GM18507 (cell line): Measurements from ENCODE around the gene SFRP2.

Experiments used
- DNase-seq: peaks from one replicate; pipeline ENCODE4 v3.0.0; 2011; ENCODE audit warnings: low read depth; ENCODE audit not compliant: insufficient read length; ENCODE audit errors: extremely low spot score
- FAIRE-seq: peaks from 2 replicates; lab custom pipeline; 2011; peaks lifted over from hg19 to GRCh38; lab: Jason Lieb, UNC

Gene SFRP2

GRCh38 chr4:153798901-153799693 is 10.2 kb upstream of the SFRP2 start:
- FAIRE-seq: no peak

DNA sequence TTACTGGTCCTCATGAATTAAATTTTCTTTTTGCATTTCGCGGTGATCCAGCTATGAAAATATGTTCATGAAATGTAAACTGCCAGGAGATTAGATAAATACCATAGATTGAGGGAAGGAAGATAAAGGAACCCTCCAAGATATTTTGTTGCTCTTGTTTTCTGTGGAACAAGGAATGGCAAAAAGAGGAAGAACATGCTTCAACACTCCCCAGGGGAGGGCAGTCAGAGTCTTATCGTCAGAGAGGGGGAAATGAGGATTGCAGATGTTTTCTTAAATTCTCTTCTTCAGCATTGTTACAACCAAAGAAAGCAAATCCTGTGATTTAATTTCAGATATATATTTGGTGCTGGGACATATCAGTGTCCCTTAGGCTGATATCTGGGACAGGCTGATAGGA is 9.5 kb upstream of the SFRP2 start:
- DNase-seq (no peak), FAIRE-seq (no peak)

More at GRCh38 chr4:153798901-153799693, 10.2 kb upstream of the SFRP2 start:
- no peak for DNase-seq

DNA sequence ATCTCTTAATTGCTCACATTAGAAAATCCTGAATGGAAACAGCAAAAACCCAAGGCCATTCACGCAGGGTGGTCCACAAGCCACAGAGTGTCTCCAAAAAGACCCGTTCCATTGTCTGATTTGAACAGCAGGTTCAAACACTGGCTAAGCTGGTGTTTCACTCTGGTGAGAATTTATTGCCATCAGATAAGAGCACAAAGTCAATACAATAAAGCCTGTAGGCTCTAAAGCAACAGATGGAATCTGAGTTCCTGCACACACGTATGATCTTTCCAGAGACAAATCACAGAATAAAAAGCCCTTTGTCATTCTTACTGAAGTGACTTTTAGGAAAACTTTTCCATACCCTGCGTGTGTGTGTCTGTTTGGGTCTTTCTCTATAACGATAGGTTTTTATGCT is 5.1 kb upstream of the SFRP2 start:
- DNase-seq (no peak), FAIRE-seq (no peak)

- DNase-seq (no peak), FAIRE-seq (no peak)
Measured at GRCh38 chr4:153792618-153793247, 3.9 kb upstream of the SFRP2 start.

DNA sequence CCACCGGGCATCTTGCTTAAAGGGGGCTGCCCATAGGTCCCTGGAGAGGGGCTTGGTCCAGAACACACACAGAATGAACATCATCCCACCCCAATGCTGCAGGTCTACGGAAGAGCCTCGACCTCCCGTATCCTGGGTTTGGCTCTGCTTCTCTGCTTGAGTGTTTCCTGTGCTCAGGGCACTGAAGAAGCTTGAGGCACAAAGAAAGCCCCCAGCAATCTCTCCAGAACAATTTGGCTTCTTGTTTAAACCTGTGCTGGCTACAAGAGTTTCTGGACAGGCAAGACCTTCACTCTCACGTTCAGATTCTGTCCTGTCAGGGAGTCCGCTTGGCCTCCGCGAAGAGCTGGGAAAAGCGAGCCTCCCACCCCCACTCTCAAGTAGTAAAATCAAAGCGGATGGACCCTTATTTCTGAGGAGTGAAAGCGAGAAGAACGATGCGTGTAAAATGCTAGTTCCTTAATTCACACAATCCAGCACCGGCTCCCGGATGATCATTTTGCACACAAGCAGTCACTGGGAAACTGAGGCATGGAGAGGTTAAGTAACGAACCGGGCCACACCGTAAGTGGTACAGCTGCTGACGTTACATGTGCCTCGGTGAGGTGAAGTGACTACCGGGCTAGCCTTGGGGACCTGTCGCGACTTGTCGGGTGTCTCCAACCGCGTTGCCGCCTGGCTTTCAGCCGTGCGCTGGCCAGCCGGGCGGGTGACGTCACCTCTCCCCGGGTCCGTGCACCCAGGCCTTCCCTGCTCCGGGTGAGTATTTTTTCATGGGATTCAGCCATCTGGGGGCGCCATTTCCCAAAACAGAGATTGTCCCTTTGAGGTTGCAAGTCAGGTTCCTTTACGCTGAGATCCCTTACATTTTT is 3.1 kb upstream of the SFRP2 start:
- FAIRE-seq (no peak), DNase-seq (no peak)

DNA sequence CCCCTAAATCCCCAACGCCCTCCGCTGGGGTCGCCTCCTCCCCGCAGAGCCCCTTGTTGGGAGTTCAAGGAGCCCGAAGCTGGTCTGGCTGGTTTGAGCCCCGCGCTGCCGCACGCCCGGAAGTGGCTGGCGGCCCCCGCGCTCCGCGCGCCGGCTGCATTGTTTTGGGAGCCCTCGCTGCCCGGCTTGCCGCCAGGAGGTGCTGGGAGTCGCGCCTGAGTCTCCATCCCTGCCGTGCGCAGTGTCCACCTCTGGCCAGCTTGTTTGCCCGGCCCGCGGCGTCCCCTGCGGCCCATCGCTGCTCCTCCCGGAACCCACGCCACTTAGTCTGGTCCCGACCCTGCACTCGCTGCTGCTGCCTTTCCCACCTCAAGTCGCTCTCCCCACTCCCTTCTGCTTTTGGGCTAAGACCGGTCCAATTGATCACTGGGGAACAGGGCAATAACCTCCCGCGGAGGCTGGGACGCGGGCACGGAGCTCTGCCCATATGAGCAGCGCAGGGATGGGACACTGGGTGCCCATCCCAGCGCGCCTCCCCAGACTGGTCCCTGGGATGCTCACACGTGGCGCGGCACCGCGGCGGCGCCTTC is 2.2 kb upstream of the SFRP2 start:
- DNase-seq: no peak
- no peak for FAIRE-seq

GRCh38 chr4:153790500-153790865 is 1.6 kb upstream of the SFRP2 start:
- FAIRE-seq (no peak), DNase-seq (no peak)

DNA sequence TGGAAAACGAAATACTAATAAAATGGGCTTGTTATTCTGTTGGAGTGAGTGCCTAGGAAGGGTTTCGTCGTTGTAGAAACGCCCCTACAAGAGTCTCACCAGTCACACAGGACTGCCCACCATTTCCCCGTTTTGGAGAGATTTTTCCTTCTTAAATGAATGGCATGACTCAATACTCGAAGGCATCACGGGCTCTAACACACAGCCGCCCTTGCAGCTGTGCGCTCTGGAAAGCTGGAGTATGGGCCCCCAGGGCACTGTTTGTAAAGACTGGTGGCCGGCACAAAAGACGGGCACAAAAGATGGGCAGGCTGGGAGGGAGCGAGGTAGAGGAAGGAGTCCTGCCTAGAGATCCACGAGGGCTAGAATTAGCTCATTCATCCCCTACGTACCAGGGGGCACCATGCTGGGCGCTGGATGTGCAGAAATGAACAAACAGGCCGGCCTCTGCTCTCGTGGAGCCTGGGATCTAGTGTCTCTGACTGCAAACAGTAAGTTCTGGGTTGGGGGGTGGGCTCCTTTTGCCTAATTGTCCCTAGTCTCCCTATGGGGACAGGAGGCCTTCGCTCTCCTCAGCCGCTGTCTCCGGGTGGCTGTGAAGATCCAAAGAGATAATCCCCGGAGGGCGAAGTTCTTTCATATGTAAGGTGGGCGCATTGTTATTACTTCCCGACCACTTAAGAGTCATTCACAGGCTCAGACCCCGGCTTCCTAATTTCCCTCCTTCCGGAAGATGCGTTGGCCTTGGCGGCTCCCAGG is 1.0 kb upstream of the SFRP2 start:
- DNase-seq (no peak), FAIRE-seq (no peak)

DNA sequence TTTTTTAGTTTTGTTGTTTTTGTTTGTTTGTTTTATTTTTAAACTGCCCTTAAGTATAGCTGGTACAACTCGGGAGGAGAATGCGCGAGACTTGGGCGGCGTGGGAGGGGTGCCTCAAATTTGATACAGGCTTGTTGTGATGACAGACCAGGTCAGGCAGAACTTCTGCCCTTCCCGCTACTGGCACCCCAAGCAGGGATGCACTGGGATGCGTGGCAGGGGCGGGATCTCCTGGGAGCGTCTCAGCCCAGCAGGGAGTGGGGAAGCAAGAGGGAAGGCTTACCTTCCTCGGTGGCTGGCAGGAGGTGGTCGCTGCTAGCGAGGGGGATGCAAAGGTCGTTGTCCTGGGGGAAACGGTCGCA is 851 bp downstream of the SFRP2 start:
- DNase-seq (no peak), FAIRE-seq (no peak)

DNA sequence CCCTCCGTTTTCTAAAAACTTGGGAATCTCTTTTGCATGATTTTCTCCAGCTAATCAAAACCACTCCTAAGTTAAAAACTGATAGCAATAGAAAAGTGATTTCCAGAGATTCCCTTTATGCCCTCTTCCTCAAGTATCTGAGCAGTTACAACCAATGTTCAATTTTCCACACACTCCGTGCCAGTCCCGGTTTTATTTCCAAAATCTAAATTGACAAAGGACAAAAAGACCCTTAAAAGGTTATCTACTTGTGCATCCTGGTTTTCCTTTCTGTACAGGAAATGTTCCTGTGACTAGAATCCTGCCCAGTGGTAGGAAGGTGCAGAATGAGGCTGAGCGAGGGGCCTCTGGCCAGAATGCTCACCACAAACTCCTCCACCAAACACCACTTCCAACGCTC is 1.3 kb downstream of the SFRP2 start:
- FAIRE-seq (no peak), DNase-seq (no peak)

GRCh38 chr4:153787061-153787560 is 1.8 kb downstream of the SFRP2 start:
- no peak for DNase-seq

DNA sequence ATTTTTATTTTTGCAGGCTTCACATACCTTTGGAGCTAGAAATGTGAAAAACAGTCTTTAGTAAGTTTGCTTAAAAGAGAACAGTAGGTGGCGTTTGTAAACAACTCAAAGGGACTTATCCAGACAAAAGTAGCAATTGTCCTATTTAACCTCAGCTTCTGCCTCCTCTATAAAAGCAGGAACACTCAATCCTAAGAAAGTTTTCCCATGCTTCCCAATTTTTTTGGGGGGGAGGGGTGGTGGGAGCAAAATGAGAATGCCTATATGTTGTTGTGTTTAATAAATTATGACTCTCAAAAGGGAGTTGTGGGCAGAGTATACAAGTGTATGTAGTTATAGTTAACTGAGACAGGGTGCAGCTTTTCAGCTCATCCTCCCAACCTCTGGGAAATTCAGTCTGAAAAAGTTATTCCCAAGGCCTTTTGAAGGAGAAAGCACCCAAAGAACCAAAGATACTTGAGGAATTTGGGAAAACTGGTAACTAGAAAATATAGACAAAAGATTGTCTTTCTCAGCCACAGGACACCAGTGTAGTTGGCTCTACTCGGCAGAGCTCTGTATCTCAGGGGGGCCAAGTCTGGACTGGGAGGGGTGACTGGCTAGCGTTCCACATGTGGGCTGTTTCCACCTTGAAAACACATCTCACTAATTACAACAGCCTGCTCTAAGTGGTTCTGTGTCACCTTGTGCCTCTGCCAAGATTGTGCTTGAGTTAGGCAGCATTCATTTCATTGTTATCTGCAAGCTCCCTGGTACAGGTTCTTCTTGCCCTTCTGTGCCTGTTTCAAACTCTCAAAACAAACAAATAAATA is 2.8 kb downstream of the SFRP2 start:
- FAIRE-seq (peak; percentile 26), DNase-seq (no peak)

More at GRCh38 chr4:153787061-153787560, 1.8 kb downstream of the SFRP2 start:
- FAIRE-seq: no peak

GRCh38 chr4:153784166-153784699 is 4.7 kb downstream of the SFRP2 start:
- FAIRE-seq (no peak), DNase-seq (no peak)

DNA sequence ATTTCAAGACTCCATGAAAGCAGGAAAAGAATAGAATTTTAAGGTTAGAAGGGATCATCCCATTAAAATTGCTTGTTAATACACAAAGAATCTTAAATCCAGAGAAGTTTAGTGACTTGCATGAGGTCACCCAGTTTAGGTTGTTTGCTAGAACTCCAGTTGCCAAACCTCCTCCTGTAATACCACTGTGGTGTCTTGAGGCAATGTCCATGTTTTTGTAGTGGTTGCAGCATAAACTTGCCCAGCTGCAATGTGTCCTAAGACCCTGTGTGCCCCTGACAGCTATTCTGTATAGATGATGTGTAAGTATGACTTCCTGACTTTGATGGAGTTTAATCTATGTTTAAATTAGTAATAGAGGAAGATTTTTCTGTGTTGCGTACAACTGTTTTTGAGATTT is 6.3 kb downstream of the SFRP2 start:
- FAIRE-seq (no peak), DNase-seq (no peak)

- DNase-seq (no peak), FAIRE-seq (no peak)
Measured at GRCh38 chr4:153781717-153782416, 7.0 kb downstream of the SFRP2 start.

GRCh38 chr4:153781280-153781679 is 7.6 kb downstream of the SFRP2 start:
- FAIRE-seq: no peak
- no peak for DNase-seq

DNA sequence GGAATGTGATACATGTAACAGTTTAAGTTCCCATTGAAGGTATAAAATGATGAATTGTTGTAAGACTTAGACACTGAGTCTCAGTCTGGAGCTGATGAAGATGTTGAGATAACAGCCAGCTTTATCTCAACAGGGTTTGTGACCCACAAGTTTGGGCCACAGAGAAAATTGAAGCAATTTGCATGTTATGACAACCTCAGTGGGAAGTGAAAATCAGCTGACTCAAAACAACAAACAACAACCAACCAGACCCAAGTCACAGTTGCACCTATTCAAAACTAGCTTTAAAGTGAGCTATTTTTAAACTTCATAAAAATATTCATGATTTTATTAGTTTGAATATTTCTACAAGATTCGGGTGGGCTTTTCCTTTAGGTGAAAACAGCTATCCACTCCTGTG is 8.0 kb downstream of the SFRP2 start:
- peak; percentile 72 for FAIRE-seq
- no peak for DNase-seq

GRCh38 chr4:153780221-153780620 is 8.7 kb downstream of the SFRP2 start:
- DNase-seq (no peak), FAIRE-seq (no peak)
